H1 (cell line): ENCODE results near the gene TMC4. TPM values are rescaled to one million over a fixed set of nuclear protein-coding genes. Genes with fewer than 3 reads are reported as not detected.

Experiments used
- CTCF ChIA-PET: fragments of 300-600 bp; sonication (Branson Sonifier 250); formaldehyde crosslinking; loops from one replicate; lab custom pipeline; 2021; ENCODE audit not compliant: partially characterized antibody; lab: Charles Lee
- POLR2A ChIA-PET: fragments of 300-600 bp; sonication (Branson Sonifier 250); formaldehyde crosslinking; loops from one replicate; lab custom pipeline; 2021; ENCODE audit warnings: inconsistent platforms; ENCODE audit not compliant: partially characterized antibody; lab: Charles Lee
- DNase-seq, 2 experiments: peaks; one replicate each; pipeline versions ENCODE4 v3.0.0 to v3.0.0-alpha.2; 2010 to 2022; ENCODE audit warnings: low spot score in 2 of 2, low read depth in 1 of 2, mixed read lengths in 1 of 2
- FAIRE-seq: peaks from 2 replicates; lab custom pipeline; 2011; peaks lifted over from hg19 to GRCh38; lab: Jason Lieb, UNC
- H2AFZ ChIP-seq: 2 replicates; pipeline ENCODE4 v1.8.1; 2012; ENCODE audit warnings: low read length, inconsistent platforms
- H2AK5ac ChIP-seq: 2 replicates; pipeline ENCODE4 v1.6.1; 2013; ENCODE audit warnings: low read depth, low read length
- H2BK120ac ChIP-seq: replicated peaks from 2 replicates; pipeline ENCODE3; 2013; ENCODE audit warnings: low read depth, low read length, inconsistent platforms
- H2BK12ac ChIP-seq: 2 replicates; pipeline ENCODE4 v1.6.1; 2013; ENCODE audit warnings: low read depth, low read length
- H2BK15ac ChIP-seq: 2 replicates; pipeline ENCODE4 v1.6.1; 2013; ENCODE audit warnings: low read length
- H2BK20ac ChIP-seq: 2 replicates; pipeline ENCODE4 v1.6.1; 2013; ENCODE audit warnings: low read length
- H2BK5ac ChIP-seq: 2 replicates; pipeline ENCODE4 v1.6.1; 2013; ENCODE audit warnings: low read depth, low read length
- H3K14ac ChIP-seq: 2 replicates; pipeline ENCODE4 v1.6.1; 2013; ENCODE audit warnings: inconsistent platforms; ENCODE audit not compliant: insufficient read length
- H3K18ac ChIP-seq: 2 replicates; pipeline ENCODE4 v1.6.1; 2013; ENCODE audit warnings: low read length; ENCODE audit errors: extremely low read depth
- H3K23ac ChIP-seq: 2 replicates; pipeline ENCODE4 v1.6.1; 2013; ENCODE audit warnings: inconsistent platforms; ENCODE audit not compliant: insufficient read length
- H3K23me2 ChIP-seq: 2 replicates; pipeline ENCODE4 v1.6.1; 2013; ENCODE audit warnings: low read depth, low read length
- H3K27ac ChIP-seq: 2 replicates; pipeline ENCODE4 v1.6.1; 2011; ENCODE audit warnings: low read depth, low read length, inconsistent platforms
- H3K27me3 ChIP-seq, 4 experiments: replicated peaks in 1 of 4; 1 replicate in 1 of 4; 2 replicates in 3 of 4; pipeline versions ENCODE4 v1.6.1 to v1.8.1; 2011 to 2013; ENCODE audit warnings: low read length in 3 of 4, mild to moderate bottlenecking in 3 of 4, inconsistent platforms in 2 of 4, mixed read lengths in 2 of 4, moderate library complexity in 1 of 4; ENCODE audit not compliant: control insufficient read depth in 3 of 4, insufficient read depth in 3 of 4; ENCODE audit errors: extremely low read depth in 1 of 4
- H3K36me3 ChIP-seq, 4 experiments: 2 replicates each; pipeline versions ENCODE4 v1.6.1 to v1.8.1; 2011 to 2013; ENCODE audit warnings: mild to moderate bottlenecking in 4 of 4, low read length in 3 of 4, moderate library complexity in 2 of 4, control low read depth in 1 of 4, inconsistent platforms in 1 of 4; ENCODE audit not compliant: insufficient read depth in 4 of 4, control insufficient read depth in 2 of 4
- H3K4ac ChIP-seq: replicated peaks from 2 replicates; pipeline ENCODE3; 2013; ENCODE audit warnings: low read length, low read depth, mixed read lengths, inconsistent platforms; ENCODE audit not compliant: insufficient read length
- H3K4me1 ChIP-seq, 4 experiments: replicated peaks in 1 of 4; 1 replicate in 1 of 4; 2 replicates in 3 of 4; pipeline versions ENCODE4 v1.6.1 to v1.8.1; 2011 to 2013; ENCODE audit warnings: low read length in 3 of 4, inconsistent platforms in 2 of 4, mixed read lengths in 1 of 4; ENCODE audit not compliant: insufficient read depth in 4 of 4, control insufficient read depth in 3 of 4
- H3K4me2 ChIP-seq, 2 experiments: 2 replicates each; pipeline versions ENCODE4 v1.6.1 to v1.8.1; 2011 to 2013; ENCODE audit warnings: low read depth in 2 of 2, low read length in 2 of 2, control low read depth in 1 of 2, inconsistent platforms in 1 of 2, mild to moderate bottlenecking in 1 of 2; ENCODE audit not compliant: insufficient read depth in 1 of 2
- H3K4me3 ChIP-seq, 4 experiments: fragments of 200-600, 300-600 bp in 1 of 4; sonication (generic), shearing (Covaris generic), sonication (Bioruptor Twin) in 1 of 4; 2 replicates each; pipeline versions ENCODE4 v1.5.1 to v1.8.1; 2011 to 2016; ENCODE audit warnings: low read length in 4 of 4, low read depth in 3 of 4, control low read depth in 2 of 4, inconsistent platforms in 2 of 4, mild to moderate bottlenecking in 2 of 4, mixed read lengths in 1 of 4, moderate library complexity in 1 of 4; ENCODE audit not compliant: insufficient read depth in 2 of 4; ENCODE audit errors: extremely low read depth in 1 of 4
- H3K56ac ChIP-seq: replicated peaks from 2 replicates; pipeline ENCODE3; 2013; ENCODE audit warnings: low read depth, mild to moderate bottlenecking, mixed read lengths, low read length, inconsistent platforms; ENCODE audit not compliant: insufficient read length
- H3K79me1 ChIP-seq: 2 replicates; pipeline ENCODE4 v1.6.1; 2013; ENCODE audit warnings: low read depth, low read length, control low read depth
- H3K79me2 ChIP-seq, 2 experiments: 2 replicates each; pipeline versions ENCODE4 v1.6.1 to v1.8.1; 2012 to 2013; ENCODE audit warnings: low read length in 2 of 2, mild to moderate bottlenecking in 2 of 2, inconsistent platforms in 1 of 2; ENCODE audit not compliant: insufficient read depth in 2 of 2, control insufficient read depth in 1 of 2
- H3K9ac ChIP-seq, 4 experiments: replicated peaks in 1 of 4; 1 replicate in 1 of 4; 2 replicates in 3 of 4; pipeline versions ENCODE4 v1.6.1 to v1.8.1; 2011 to 2013; ENCODE audit warnings: low read depth in 3 of 4, low read length in 3 of 4, control low read depth in 2 of 4, mild to moderate bottlenecking in 2 of 4, moderate library complexity in 2 of 4, inconsistent platforms in 1 of 4; ENCODE audit errors: extremely low read depth in 1 of 4
- H3K9me3 ChIP-seq, 2 experiments: 2 replicates each; pipeline versions ENCODE4 v1.6.1 to v1.8.1; 2012 to 2013; ENCODE audit warnings: mild to moderate bottlenecking in 2 of 2, moderate library complexity in 2 of 2, control low read depth in 1 of 2, inconsistent platforms in 1 of 2, low read depth in 1 of 2, low read length in 1 of 2, mixed read lengths in 1 of 2; ENCODE audit not compliant: insufficient read depth in 2 of 2
- H4K20me1 ChIP-seq, 2 experiments: replicated peaks in 1 of 2; 2 replicates each; pipeline versions ENCODE3 to v1.8.1; 2011 to 2013; ENCODE audit warnings: inconsistent platforms in 2 of 2, low read length in 2 of 2, mild to moderate bottlenecking in 1 of 2; ENCODE audit not compliant: insufficient read depth in 2 of 2, control insufficient read depth in 1 of 2
- H4K5ac ChIP-seq: 2 replicates; pipeline ENCODE4 v1.6.1; 2013; ENCODE audit warnings: low read length, low read depth, mixed read lengths, inconsistent platforms; ENCODE audit not compliant: insufficient read length
- H4K8ac ChIP-seq: 2 replicates; pipeline ENCODE4 v1.8.0; 2013; ENCODE audit warnings: mild to moderate bottlenecking, moderate library complexity, low read length, inconsistent platforms; ENCODE audit not compliant: insufficient read depth; ENCODE audit errors: extremely low read depth
- H4K91ac ChIP-seq: replicated peaks from 2 replicates; pipeline ENCODE3; 2013; ENCODE audit warnings: low read length, mixed read lengths, inconsistent platforms; ENCODE audit not compliant: insufficient read length
- ASH2L ChIP-seq: fragments of 200-600, 300-600 bp; sonication (generic); IDR thresholded peaks from one replicate; pipeline ENCODE4 v1.7.1; 2017; ENCODE audit warnings: low read length
- CHD1 ChIP-seq: IDR thresholded peaks from 2 replicates; pipeline ENCODE4 v1.6.1; 2012; ENCODE audit warnings: low read depth, low read length, improper control_type of control experiment
- GABPA ChIP-seq: IDR thresholded peaks from 2 replicates; pipeline ENCODE4 v1.6.1; 2011; ENCODE audit warnings: mild to moderate bottlenecking, low read length, moderate library complexity, borderline replicate concordance; ENCODE audit not compliant: insufficient read depth
- PHF8 ChIP-seq: fragments of 200-600 bp; sonication (generic); conservative IDR thresholded peaks from 2 replicates; pipeline ENCODE4 v1.7.1; 2012; ENCODE audit warnings: low read depth, mild to moderate bottlenecking, inconsistent platforms, low read length, moderate library complexity
- POLR2A ChIP-seq, 2 experiments: IDR thresholded peaks; 1 replicate in 1 of 2; 2 replicates in 1 of 2; pipeline ENCODE4 v1.6.1; 2011; ENCODE audit warnings: low read depth in 2 of 2, low read length in 2 of 2, mild to moderate bottlenecking in 2 of 2; ENCODE audit errors: control extremely low read depth in 1 of 2
- SAP30 ChIP-seq: fragments of 300-600 bp; sonication (generic); IDR thresholded peaks from 2 replicates; pipeline ENCODE4 v1.7.1; 2012; ENCODE audit warnings: low read length, moderate library complexity, mild to moderate bottlenecking, inconsistent platforms; ENCODE audit not compliant: insufficient read depth, insufficient replicate concordance
- SIN3A ChIP-seq, 2 experiments: IDR thresholded peaks in 1 of 2; conservative IDR thresholded peaks in 1 of 2; 2 replicates each; pipeline ENCODE4 v1.6.1; 2011 to 2012; ENCODE audit warnings: low read length in 2 of 2, improper control_type of control experiment in 1 of 2, low read depth in 1 of 2, mild to moderate bottlenecking in 1 of 2
- SP1 ChIP-seq: IDR thresholded peaks from 2 replicates; pipeline ENCODE4 v1.6.1; 2011; ENCODE audit warnings: low read depth, low read length
- SP4 ChIP-seq: IDR thresholded peaks from 2 replicates; pipeline ENCODE4 v1.6.1; 2012; ENCODE audit warnings: low read length, inconsistent platforms
- TEAD4 ChIP-seq: IDR thresholded peaks from 2 replicates; pipeline ENCODE4 v1.6.1; 2012; ENCODE audit warnings: low read depth, low read length, inconsistent platforms, mixed read lengths
- WGBS, 2 experiments: shearing (Covaris generic) in 1 of 2; methylation state at CpG; one replicate each; pipeline versions ENCODE4 v1.1.6 to v1.1.7; 2013 to 2015; ENCODE audit warnings: low lambda C conversion rate in 2 of 2, mixed read lengths in 2 of 2, inconsistent platforms in 1 of 2, low coverage in 1 of 2, missing lambda C conversion rate in 1 of 2; ENCODE audit not compliant: insufficient replicate concordance in 2 of 2, insufficient coverage in 1 of 2, insufficient read length in 1 of 2; ENCODE audit errors: extremely low coverage in 1 of 2, missing lambda C conversion rate in 1 of 2; 5-methylcytosine and 5-hydroxymethylcytosine counted together
- polyA plus RNA-seq, 7 experiments: library from polyadenylated mRNA; depleted of rRNA in 3 of 7; stranded (reverse) in 5 of 7; unstranded in 2 of 7; fragments of >200 nt in 5 of 7; fragments of 200-250 nt in 2 of 7; gene quantifications; 1 replicate in 5 of 7; 2 replicates in 1 of 7; 4 replicates in 1 of 7; pipeline versions ENCODE4 v1.2.1 to v1.2.3, GENCODE V29; 2011 to 2013; ENCODE audit warnings: missing spikeins in 2 of 7, mixed read lengths in 2 of 7
- total RNA-seq: library from RNA; stranded (reverse); fragmentation: NEBNext Ultra II Directional; extraction: Animal tissue kit (Norgen Biotek cat#: 25700); gene quantifications from 2 replicates; pipeline ENCODE4 v1.2.1, GENCODE V29; 2021
- TF ChIP-seq, protein P1 (sequence below): IDR thresholded peaks from 2 replicates; pipeline ENCODE4 v1.6.1; 2012; ENCODE audit warnings: inconsistent platforms

TMC4 gene
- total and polyA plus RNA-seq, 2 of the 8 experiments (the other 6 are each of a cell fraction or from before 2014, with no cell fraction given): 5.5 to 6.3 TPM

DNA sequence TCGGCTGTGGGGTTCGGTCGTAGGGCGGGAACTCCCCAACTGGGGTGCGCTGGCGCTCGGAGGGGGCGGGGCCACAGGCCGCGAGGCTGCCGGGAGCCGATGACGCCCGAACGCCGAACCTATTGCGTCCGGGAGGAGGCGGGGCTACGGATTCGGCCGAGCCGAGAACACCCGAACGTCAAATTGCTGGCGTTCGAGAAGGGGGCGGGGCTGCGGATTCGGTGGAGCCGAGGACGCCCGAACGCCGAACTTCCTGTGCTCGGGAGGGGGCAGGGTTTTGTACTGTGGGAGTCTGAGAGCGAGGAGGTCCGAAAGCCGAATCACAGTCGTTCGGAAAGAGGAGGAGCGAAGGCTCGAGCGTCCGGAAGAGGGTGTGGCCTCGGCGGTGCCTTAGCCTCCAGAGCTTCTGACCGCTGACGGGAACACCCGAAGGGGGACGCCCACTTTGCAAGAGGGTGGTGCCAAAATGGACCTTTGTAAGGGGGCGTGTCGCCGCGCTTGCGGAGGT is 17.6 kb upstream of the TMC4 start:
- ChIA-PET CTCF (interaction anchor here (0.7 to 1.4 kb wide), 2 partner anchors 11 kb away, joined by 3 read pairs; no protein-coding TSS in a partner anchor), POLR2A (interaction anchor here (1.0 to 28.7 kb wide), 7 partner anchors 11 to 76 kb away, joined by 3 to 909 read pairs (median 7); partner anchors contain the start of genes CNOT3, PRPF31, RPS9 and TFPT)
- Histone ChIP-seq H3K9me3 (no peaks in the 10 kb centered on the region), H3K14ac (peak overlapping the region; percentile 87), H2BK20ac (no peak overlapping the region), H3K23ac (no peak overlapping the region), H3K27me3 (no peaks in the 10 kb centered on the region), H3K4ac (peak overlapping the region; percentile 99), H2BK120ac (no peak overlapping the region), H2AK5ac (no peak overlapping the region), H3K56ac (peak overlapping the region; percentile 99), H3K18ac (peak overlapping the region; percentile 99; the same call in 1 of the 2 replicates), H2AFZ (peak overlapping the region; percentile 34; the same call in 1 of the 2 replicates), H3K79me1 (peaks cover 13% of the 10 kb centered on the region), H3K4me3 (peak overlapping the region; percentile 62 to 91 (median 75)), H4K20me1 (peaks cover 0 to 7% of the 10 kb centered on the region in 2 experiments), H3K23me2 (peaks cover 11% of the 10 kb centered on the region), H4K5ac (peak overlapping the region; percentile 97), H2BK5ac (peak overlapping the region; percentile 100), H4K91ac (peak overlapping the region; percentile 98)
- WGBS, 2 experiments: 1% methylated on average over 30 of the region's 56 CpGs; no CpG with 5 or more reads in 1 of the 2 experiments
- peak; percentile 99 for DNase-seq
- TF ChIP-seq ASH2L: no peak
- no peak for TF ChIP-seq PHF8
- peak; percentile 8; the same call in 1 of the 2 replicates for TF ChIP-seq SP4
- no peak for TF ChIP-seq CHD1
- TF ChIP-seq, protein P1, sequence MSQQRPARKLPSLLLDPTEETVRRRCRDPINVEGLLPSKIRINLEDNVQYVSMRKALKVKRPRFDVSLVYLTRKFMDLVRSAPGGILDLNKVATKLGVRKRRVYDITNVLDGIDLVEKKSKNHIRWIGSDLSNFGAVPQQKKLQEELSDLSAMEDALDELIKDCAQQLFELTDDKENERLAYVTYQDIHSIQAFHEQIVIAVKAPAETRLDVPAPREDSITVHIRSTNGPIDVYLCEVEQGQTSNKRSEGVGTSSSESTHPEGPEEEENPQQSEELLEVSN: 0 out of 2 replicates have a peak, but pooled peaks have one; percentile 4
- TF ChIP-seq TEAD4: no peak
- no peak for TF ChIP-seq SIN3A (conservative IDR thresholded peaks at IDR 0.05 in 1 of 2, IDR thresholded peaks at IDR 0.05 in 1 of 2; ENCODE audit: low read depth in 1 of 2, low read length in 2 of 2)
- peak; percentile 4; the same call in 1 of the 2 replicates for TF ChIP-seq SP1
- TF ChIP-seq POLR2A (IDR thresholded peaks at IDR 0.05; ENCODE audit: control extremely low read depth in 1 of 2, low read depth in 2 of 2, low read length in 2 of 2): peak in 1 of 2 experiments; percentile 62; a peak in 2 of 3 replicates
- peak; percentile 68 for TF ChIP-seq SAP30
- no peak for TF ChIP-seq GABPA
- TF ChIP-seq, all 59 proteins: peak for 5
- Histone ChIP-seq H3K4me1 (peaks cover 3 to 12% (median 7%) of the 10 kb centered on the region in 4 experiments; a peak in 5 of 7 replicates), H2BK12ac (peak overlapping the region; percentile 100; the same call in 1 of the 2 replicates), H3K9ac (peak overlapping the region; percentile 67 to 99 (median 93)), H3K4me2 (peak overlapping the region; percentile 77 to 97), H4K8ac (peak overlapping the region; percentile 99), H3K27ac (peak overlapping the region; percentile 99), H2BK15ac (no peak overlapping the region), H3K79me2 (peaks cover 3 to 32% of the 10 kb centered on the region in 2 experiments; a peak in 3 of 4 replicates), H3K36me3 (peaks cover 4 to 21% (median 7%) of the 10 kb centered on the region in 4 experiments; a peak in 7 of 8 replicates)
- peak; percentile 32 for FAIRE-seq
